Tibial nerve (tissue), 4 donors: ENCODE results near the gene PRKACB.

ENCODE experiments used
- EP300 ChIP-seq, 2 donors: sonication (generic); formaldehyde crosslinking; IDR thresholded peaks; one replicate each; pipeline ENCODE4 v1.6.1; 2017; ENCODE audit warnings: antibody characterized with exemption in 2 of 2, mild to moderate bottlenecking in 1 of 2
- POLR2A ChIP-seq, 2 donors: fragments of 450-650 bp; IDR thresholded peaks; one replicate each; pipeline ENCODE4 v1.6.1; 2017; ENCODE audit warnings: antibody characterized with exemption in 2 of 2, mild to moderate bottlenecking in 2 of 2, moderate library complexity in 2 of 2
- TF ChIP-seq, protein P1 (sequence below), 5 experiments: fragments of 200-600 bp in 3 of 5; fragments of 450-650 bp in 2 of 5; sonication (generic) in 3 of 5; IDR thresholded peaks; one replicate each; pipeline ENCODE4 v1.5.1; 2016 to 2019; ENCODE audit warnings: antibody characterized with exemption in 5 of 5, mild to moderate bottlenecking in 3 of 5, moderate library complexity in 2 of 5

DNA sequence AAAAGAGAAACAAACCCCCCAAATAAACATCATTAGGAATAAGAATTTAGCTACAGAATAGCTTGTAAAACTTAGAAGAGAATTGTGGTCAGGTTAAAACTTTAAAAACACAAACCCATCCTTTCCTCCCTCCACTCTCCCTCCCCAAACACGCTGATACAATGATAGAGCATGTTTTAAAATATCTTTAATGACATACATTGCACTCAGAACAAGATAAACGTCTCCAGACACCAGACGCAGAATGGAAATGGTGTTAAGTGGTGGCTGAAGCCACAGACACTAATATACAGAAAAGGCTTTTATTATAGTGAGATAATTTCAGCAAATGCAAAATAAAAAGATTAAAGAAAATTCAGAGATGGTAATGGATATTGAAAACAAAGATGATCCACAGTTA, 98.6 kb downstream of the PRKACB start:
- TF ChIP-seq, protein P1, sequence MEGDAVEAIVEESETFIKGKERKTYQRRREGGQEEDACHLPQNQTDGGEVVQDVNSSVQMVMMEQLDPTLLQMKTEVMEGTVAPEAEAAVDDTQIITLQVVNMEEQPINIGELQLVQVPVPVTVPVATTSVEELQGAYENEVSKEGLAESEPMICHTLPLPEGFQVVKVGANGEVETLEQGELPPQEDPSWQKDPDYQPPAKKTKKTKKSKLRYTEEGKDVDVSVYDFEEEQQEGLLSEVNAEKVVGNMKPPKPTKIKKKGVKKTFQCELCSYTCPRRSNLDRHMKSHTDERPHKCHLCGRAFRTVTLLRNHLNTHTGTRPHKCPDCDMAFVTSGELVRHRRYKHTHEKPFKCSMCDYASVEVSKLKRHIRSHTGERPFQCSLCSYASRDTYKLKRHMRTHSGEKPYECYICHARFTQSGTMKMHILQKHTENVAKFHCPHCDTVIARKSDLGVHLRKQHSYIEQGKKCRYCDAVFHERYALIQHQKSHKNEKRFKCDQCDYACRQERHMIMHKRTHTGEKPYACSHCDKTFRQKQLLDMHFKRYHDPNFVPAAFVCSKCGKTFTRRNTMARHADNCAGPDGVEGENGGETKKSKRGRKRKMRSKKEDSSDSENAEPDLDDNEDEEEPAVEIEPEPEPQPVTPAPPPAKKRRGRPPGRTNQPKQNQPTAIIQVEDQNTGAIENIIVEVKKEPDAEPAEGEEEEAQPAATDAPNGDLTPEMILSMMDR (IDR thresholded peaks at IDR 0.05) = no peak
- TF ChIP-seq POLR2A (IDR thresholded peaks at IDR 0.05) = no peak
- TF ChIP-seq EP300 (IDR thresholded peaks at IDR 0.05) = no peak
